HG03558 (cell line): ENCODE results near the gene SGK2.

Experiments
- ATAC-seq: cut with Tn5 transposase; IDR thresholded peaks from one replicate; pipeline ENCODE4 v1.9.1; 2021; ENCODE audit warnings: moderate number of reproducible peaks; ENCODE audit not compliant: unreplicated experiment; ENCODE audit errors: extremely low read depth

Gene SGK2

DNA sequence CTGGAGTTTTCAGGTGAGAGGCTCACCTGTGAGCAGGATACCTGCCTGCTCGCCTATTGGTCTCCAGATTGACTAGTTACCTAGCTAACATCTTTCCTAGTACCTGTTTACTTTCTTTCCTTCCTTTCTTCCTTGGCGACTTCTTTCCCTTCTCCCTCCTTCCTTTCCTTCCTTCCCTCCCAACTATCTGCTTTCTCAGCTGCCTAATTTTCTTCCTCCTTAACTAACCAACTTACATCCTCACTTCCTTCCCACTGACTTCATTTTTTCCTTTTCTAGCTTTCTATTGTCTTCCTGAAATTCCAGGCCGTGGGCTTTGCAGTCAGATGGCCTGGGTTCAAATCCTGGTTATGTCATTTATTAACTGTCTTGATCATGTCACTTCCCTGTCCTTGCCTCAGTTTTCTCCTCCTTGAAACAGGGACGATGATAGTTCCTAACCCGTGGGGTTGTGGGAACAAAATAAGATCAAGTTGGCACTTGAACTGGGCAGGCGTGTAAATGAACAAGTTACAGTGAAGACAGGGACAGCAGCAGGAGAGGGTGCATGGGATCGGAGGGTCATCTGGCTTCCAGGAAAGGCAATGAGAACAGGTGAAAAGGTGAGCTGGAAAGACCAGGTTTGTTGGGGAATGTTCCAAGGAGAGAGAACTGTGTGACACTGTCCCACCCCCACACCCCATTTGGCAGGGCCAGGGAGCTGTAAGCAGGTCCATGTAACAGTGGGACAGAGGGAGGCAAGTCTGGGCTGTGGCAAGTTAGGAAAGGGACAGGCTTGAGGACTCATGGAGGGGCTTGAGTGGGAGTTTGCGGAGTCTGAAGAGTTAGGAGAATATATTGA is 540 bp downstream of the SGK2 start:
- ATAC-seq = no peak

DNA sequence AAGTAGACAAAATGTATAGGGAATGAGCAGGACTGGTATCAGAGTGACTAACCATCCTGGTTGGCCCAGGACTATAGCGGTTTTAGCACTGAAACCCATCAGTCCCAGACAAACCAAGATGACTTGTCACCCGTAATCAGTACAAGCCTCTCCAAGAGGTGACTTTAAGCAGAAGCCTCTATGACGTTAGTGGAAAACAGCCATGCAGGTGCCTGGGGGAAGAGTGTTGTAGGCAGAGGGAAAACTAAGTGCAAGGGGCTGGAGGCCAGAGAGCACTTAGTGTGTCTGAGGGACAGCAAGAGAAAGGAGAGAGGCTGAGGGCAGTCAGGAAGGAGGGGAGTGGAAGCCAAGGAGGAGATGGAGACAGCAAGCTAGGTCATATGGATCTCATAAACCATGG is 2.1 kb downstream of the SGK2 start:
- no peak for ATAC-seq

DNA sequence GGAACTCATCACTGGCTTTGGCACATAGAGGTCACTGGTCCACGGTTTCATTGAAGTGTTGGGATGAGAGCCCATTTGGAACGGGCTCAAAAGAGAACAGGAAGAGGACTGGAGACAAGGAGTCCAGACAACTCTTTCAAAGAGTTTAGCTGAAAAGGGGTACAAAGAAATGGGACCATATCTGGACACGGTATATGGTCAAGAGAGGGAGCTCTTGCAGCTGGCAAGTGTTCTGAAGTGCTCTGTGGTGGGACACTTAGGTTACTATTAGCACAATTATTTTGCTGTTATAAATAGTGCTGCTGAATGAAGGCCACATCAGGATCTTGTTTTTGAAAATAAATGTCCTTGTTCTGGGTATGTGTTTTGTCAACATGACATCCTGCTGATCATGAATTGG is 4.6 kb downstream of the SGK2 start:
- ATAC-seq = no peak

- no peak for ATAC-seq
These were observed 5.2 kb downstream of the SGK2 start for GRCh38 chr20:43563991-43564390.

GRCh38 chr20:43564455-43564854 is 5.6 kb downstream of the SGK2 start:
- no peak for ATAC-seq

DNA sequence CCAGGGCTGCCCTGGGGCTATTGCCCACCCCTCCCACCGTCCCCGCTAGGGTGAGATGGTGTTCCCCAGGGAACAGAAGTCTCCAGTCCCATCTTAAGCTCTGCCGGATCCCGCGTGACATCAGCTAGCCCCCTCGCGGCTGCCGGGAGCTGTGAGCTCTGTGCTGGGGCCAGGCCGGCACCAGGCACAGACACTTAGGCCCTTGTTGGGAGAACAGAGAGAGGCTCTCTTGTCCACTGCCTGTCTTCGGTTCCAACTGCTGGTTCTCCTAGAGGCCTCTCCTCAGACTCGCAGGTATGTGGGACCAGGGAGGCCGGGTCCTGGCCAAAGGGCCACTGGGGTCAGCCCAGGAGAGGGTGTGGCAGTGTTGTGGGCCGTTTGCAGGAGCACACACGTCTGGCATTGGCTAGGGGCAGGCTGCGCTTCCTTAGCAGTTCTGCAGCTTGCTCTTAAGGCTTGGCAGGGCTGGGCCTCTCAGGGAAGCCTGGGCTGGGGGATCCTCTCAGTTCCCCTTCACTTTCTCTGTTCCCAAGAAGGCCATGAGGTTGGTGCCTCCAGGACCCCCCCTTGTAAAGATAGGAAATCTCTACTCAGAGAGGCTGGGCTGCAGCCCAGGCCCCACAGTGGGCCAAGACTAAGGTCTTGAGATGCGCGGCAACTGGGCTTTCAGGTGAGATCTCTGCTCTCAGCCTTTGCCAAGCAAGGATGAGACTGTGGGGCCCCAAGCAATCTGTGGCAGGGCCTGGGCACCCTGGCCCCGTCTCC is 6.3 kb downstream of the SGK2 start:
- ATAC-seq = no peak

DNA sequence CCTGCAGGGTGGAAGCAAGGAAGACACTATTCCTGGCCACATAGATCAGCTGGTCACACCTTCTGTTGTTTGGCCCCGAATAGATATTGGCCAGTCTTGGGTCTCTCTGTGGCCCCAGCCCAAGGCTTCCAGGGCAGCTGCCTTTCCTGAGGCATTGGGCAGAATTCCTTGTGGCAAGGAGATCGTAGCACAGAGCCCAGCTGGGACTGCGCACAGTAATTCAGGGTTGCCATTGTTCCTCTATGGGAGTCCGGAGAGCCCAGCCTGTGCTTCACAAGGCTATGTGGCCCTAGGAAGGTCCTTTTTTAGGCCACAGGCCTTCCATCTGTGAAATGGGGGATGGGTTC is 6.9 kb downstream of the SGK2 start:
- ATAC-seq = no peak

- ATAC-seq = no peak
These were observed 8.7 kb downstream of the SGK2 start for GRCh38 chr20:43567477-43567876.

DNA sequence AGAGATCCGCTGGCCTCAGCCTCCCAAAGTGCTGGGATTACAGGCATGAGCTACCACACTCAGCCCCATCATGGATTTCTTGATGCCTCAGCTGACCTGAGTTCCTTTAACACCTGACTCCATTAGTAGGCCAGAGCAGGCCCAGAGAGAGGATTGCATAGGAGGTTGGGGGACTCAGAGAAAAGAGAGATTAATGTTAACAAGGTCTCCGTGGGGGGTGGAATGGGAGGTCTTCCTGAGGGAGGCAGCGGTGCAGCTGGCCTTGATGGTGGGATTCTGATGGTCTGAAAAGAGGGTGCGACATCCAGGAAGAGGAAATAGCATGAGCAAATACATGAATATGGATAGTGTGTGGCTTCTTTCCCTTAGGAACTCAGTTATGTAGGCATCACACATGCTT is 9.9 kb downstream of the SGK2 start:
- no peak for ATAC-seq

- ATAC-seq = no peak
These were observed 10.5 kb downstream of the SGK2 start for GRCh38 chr20:43569282-43569681.

DNA sequence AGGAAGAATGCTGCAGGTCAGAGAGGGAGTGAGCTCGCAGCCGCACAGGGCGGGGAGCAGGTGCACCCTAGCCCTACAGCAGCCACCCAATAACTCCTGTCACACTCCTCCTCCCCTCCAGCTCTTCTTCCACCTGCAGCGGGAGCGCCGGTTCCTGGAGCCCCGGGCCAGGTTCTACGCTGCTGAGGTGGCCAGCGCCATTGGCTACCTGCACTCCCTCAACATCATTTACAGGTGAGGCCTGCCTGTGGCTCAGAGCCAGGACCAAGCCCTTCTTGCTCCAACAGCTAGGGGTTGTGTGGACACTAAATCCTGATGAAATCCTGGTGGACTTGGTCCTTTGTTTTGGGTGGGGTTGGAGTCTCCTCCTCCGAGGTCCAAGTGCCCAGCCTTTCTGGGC is 11.7 kb downstream of the SGK2 start:
- no peak for ATAC-seq

- no peak for ATAC-seq
These were observed 12.5 kb downstream of the SGK2 start for GRCh38 chr20:43571310-43571709.

DNA sequence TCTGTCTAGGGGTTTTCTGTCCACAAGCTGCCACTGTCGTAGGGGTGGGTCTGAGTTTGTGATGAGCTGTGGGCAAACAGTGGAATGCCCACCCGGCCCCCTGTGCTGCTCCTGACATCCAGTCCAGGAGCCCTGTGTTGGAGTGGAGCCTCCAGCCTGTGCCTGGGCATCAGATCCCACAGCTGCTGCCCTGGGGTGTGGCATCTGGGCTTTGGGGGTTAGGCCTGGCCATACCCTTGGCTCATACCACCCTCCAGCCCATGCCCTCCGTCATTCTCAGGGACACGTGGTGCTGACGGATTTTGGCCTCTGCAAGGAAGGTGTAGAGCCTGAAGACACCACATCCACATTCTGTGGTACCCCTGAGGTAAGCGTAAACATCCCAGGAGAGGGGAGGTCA is 12.9 kb downstream of the SGK2 start:
- no peak for ATAC-seq

- ATAC-seq = no peak
These were observed 14.1 kb downstream of the SGK2 start for GRCh38 chr20:43572891-43573290.

DNA sequence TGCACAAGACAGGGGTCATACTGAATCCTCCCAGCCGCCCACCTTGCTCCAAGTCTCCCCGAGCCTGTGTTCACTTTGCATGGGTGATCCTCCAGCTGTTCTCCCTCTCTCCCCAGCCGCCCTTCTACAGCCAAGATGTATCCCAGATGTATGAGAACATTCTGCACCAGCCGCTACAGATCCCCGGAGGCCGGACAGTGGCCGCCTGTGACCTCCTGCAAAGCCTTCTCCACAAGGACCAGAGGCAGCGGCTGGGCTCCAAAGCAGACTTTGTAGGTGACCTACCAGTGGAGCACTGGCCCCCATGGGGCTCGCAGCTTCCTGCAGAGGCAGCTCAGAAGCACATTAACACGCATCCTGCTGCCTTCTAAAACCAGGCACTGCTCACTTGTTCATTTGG is 17.3 kb downstream of the SGK2 start:
- ATAC-seq = no peak

GRCh38 chr20:43579861-43580793 is 21.3 kb downstream of the SGK2 start:
- no peak for ATAC-seq

DNA sequence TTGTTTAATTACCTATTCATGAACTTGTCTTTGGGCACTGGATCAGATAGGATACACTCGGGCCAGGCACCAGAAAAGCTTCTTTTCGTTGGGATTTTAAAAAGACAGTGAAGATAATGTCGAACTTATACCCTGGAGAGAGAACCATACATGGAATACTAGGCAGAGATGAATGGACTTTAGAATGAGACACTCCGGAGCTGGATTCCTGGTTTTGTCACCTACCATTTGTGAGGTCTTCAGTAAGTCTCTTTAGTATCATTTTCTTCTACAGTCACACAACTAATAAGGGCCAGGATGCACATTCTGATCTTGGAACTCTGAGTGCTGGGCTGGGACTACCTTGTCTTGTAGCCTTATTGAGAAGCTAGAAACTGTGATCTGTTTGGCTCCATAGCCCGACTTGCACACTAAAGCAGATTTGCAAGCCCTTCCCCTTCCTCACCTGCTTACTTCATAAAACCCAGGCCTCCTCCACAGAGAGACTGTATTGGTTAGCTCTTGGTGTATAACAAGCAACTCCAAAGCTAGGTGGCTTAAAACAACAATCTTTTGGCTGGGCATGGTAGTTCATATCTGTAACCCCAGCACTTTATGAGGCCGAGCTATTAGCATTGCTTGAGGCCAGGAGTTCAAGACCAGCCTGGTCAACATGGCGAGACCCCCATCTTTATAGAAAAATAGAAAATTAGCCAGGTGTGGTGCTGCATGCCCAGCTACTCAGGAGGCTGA is 24.5 kb downstream of the SGK2 start:
- no peak for ATAC-seq

DNA sequence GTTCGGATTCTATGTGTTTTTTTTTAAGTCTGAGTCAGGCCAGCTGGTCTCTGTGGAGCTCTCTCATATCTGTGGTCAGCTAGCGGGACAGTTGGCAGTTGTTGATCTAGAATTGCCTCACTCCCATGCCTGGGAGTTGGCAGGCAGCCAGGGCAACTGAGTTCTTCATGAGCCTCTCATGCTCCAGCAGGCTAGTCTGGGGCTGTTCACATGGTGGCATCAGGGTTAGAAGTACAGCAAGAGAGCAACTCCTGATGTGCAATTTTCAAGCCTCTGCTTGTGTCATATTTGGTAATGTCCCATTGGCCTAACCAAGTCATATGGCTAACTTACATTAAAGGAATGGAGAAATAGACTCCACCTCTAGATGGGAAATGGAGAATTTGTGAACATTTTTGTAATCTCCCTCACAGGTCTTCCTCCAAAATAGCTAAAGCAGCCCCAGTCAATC is 25.2 kb downstream of the SGK2 start:
- no peak for ATAC-seq

- ATAC-seq = no peak
These were observed 25.8 kb downstream of the SGK2 start for GRCh38 chr20:43584448-43585136.
